DMS79 treated with DMSO at 0.1 percent for 48 hours (cell line): ENCODE data around the gene TGM5.
"Not testable (repeated sequence)": the region's sequence is repeated elsewhere in the genome, so short reads cannot be mapped to it uniquely, and the experiment has no call there.

ENCODE experiments used
- DNase-seq: peaks from one replicate; lab custom pipeline; 2025; lab: John Stamatoyannopoulos, UW

Gene TGM5

DNA sequence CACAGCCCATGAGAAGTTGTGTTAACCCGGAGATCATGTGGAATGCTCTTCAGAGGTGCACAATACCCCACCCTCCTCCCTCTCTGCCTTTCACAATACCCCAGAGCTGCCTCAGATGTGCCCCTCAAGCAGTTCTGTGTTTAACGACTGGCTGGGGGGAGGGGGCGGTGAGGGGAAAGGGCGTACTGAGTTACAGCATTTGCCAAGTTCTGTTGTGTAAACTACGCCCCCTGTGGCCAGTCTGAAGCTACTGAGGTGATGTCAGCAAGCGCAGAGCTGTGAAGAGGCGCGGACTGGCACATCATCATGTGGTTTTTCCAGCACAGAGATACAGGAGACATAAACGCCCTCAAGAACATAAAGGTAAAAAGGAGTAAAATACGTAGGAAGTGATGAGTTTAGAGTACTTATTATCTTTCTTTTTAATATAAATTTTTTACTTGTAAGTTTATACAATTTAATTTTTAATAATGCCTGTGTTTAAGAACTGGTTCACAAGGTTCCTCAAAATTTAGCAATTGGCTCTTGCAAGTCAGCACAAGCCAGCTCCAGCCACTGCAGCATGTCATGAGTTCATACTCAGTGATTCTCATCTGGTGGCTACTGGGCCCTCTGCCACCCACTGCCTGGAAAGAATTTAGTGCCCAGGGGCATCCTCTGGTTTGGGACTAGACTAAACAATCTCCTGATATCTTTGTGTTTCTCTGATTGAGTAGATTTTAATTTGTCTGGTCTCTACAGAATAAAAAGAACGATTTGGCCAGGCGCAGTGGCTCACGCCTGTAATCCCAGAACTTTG lies 47.6 kb downstream of the TGM5 start:
- no peak for DNase-seq

- no peak for DNase-seq
Measured at GRCh38 chr15:43215961-43216360, 50.8 kb downstream of the TGM5 start.

DNA sequence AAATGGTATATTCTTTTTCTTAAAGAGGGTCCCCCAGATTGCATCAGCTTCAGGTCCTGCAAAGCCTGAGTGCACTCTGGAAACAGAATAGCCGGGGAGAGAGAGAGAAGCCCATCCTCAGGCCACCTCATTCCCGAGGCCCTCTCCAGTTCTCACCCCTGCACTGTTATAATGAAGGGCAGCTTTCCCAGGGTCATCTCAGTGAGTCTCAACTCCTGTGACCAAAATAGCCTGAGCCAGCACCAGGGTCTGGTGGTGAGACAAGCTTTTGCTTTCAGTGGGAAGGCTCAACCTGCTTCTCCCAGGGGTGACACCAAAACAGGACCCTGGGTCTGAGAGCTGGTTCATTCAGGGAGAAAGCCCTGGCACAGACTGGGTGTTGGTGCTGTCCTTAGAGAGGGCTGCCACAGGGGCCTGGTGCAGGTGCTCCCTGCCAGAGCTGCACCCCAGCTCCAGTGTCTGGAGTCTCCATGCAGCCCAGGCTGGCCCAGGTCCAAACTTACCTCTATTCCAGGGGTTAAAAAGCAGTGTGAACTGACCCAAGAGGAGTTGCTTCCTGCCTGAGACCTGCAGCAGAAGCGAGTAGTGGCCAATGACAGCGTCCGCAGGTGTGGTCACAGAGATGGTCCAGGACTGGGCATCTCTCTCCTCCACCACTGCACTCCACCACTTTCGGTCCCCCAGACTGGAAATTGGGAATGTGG lies 52.0 kb downstream of the TGM5 start:
- no peak for DNase-seq

GRCh38 chr15:43214169-43214568 lies 52.6 kb downstream of the TGM5 start:
- DNase-seq = no peak

GRCh38 chr15:43213466-43213865 lies 53.3 kb downstream of the TGM5 start:
- no peak for DNase-seq

GRCh38 chr15:43212951-43213350 lies 53.8 kb downstream of the TGM5 start:
- no peak for DNase-seq

DNA sequence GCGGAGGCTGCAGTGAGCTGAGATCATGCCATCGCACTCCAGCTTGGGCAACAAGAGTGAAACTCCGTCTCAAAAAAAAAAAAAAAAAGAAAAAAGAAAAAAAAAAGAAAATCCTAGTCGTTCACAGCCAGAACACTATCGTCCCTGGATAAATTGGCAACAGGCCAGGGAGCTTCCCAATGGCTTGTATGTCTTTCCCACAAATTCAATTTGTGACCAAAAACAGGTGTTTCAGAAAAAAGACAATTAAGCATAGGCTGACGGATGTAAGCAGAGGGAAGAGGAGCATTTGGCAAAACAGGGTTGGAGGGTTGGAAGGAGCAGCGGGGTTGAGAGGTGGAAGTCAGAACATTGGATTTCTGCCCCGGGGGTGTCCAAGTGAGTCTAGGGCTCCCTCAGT lies 54.4 kb downstream of the TGM5 start:
- DNase-seq = no peak

DNA sequence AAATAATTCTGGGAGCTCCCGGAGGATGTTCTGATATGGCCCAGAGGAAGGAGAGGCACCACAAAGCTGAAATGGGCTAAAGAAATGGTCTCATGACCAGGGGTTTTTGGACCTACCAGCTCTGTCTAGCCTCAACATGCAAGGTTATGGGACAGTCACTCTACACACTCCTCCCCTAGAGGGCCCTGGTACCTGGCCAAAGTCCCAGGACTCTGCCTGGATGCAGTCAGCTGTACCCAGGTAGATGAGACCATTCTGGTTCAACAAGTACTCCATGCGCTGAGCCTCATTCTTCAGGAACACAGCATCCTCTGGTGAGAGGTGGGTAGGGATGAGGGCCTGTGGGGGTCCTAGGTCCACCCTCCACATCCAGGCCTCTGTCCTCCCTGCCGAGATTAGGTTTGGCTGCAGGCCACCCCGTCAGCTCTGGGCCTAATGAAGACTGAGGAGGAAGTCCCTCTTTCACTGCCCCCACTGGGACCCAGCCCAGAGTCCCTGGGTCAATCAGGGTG lies 55.4 kb downstream of the TGM5 start:
- no peak for DNase-seq

DNA sequence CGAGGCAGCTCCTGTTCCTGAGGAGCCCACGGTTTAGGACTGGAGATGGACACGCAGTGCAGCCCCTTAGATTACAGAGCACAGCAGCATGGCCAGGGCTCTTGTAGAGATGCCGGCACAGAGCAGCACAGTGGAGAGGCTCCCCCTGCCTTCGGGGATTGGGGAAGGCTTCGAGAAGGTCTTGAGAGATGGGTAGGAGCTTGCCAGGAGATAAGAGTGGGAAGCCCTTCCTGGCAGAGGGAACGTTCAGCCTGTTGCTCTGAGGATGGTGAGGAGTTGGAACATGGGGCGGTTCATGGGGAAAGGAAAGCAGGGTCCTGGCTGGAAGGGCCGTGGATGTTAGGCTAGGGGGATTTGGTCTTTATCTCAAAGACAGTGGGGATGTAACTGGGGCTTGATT lies 55.9 kb downstream of the TGM5 start:
- no peak for DNase-seq

DNA sequence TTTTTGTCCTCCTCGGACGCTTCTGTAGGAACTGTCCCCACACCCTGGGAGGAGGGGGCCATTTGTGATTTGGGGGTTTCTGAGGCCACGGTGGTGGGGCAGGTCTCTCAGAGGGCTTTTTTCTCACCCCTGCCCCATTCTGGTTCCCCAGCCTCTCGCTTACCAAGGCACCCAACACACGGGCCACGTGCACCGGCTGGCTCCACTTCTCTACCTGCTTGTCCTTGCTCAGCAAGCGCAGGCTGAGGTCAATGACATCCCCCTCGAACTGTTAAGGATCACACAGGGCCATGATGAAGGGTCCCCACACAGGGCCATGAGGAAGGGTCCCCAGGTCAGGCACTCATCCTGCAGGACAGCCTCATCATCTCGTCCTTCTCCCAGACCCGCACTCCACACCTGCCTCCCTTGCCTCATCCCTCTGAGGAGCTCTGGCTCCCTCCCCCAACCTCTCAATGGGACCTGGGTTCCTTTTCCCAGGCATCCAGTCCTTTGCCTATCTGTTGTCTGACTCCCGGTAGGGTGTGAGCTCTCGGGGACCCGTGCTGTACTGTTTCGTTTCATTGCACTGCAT lies 56.5 kb downstream of the TGM5 start:
- DNase-seq = no peak

GRCh38 chr15:43209059-43209824 lies 57.5 kb downstream of the TGM5 start:
- no peak for DNase-seq

GRCh38 chr15:43208052-43209002 lies 58.4 kb downstream of the TGM5 start:
- DNase-seq = no peak

GRCh38 chr15:43207024-43207423 lies 59.7 kb downstream of the TGM5 start:
- no peak for DNase-seq

GRCh38 chr15:43206054-43206453 lies 60.7 kb downstream of the TGM5 start:
- DNase-seq = no peak

GRCh38 chr15:43204016-43204901 lies 62.5 kb downstream of the TGM5 start:
- no peak for DNase-seq

DNA sequence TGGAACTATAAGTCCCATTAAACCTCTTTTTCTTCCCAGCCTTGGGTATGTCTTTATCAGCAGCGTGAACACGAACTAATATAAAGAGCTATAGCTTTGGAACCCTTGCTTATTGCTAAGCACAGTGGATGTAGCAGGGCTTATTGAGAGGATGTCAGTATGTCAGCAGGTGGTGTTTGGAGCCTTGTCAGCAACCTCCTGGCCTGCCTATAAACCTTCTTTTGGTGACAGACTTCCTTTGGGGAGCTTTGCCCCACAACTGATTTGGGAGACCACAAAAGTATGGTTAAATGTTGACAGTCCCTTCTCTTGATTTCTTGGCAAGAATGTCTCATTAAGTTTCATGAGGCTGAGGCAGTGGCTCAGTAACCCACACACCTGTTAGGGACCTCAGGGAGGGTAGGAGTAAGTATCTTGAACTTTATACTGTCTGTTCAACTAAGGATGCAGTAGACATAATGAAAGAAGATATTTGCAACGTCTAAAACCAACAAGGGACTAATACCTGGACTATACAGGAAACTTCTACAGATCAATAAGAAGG lies 66.7 kb downstream of the TGM5 start:
- DNase-seq = no peak

GRCh38 chr15:43198992-43199391 lies 67.7 kb downstream of the TGM5 start:
- no peak for DNase-seq

DNA sequence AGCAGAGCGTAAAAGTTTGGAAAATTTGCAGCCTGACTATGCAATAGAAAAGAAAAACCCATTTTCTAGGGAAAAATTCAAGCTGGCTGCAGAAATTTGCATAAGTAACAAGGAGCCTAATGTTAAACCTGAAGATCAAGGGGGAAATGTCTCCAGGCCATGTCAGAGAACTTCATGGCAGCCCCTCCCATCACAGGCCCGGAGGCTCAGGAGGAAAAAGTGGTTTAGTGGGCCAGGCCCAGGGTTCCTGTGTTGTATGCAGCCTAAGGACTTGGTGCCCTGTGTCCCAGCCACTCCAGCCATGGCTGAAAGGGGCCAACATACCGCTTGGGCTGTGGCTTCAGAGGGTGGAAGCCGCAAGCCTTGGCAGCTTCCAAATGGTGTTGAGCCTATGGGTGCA lies 68.2 kb downstream of the TGM5 start:
- DNase-seq = not testable (repeated sequence)

DNA sequence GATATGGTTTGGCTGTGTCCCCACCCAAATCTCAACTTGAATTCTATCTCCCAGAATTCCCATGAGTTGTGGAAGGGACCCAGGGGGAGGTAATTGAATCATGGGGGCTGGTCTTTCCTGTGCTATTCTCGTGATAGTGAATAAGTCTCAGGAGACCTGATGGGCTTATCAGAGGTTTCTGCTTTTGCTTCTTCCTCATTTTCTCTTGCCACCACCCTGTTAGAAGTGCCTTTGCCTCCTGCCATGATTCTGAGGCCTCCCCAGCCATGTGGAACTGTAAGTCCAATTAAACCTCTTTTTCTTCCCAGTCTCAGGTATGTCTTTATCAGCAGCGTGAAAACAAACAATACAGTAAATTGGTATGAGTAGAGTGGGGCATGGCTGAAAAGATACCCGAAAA lies 69.0 kb downstream of the TGM5 start:
- DNase-seq = not testable (repeated sequence)
